Skeletal muscle tissue (tissue), 4 donors: ENCODE results near the gene ADAMTS18. TPM values are rescaled to one million over a fixed set of nuclear protein-coding genes. Genes with fewer than 3 reads are reported as not detected.
"Not testable (repeated sequence)": the region's sequence is repeated elsewhere in the genome, so short reads cannot be mapped to it uniquely, and the experiment has no call there.

Experiments used
- H3K27ac ChIP-seq: one replicate; pipeline ENCODE4 v1.7.0; 2013; ENCODE audit warnings: mild to moderate bottlenecking, low read depth, low read length, inconsistent platforms
- H3K27me3 ChIP-seq, 3 donors: one replicate each; pipeline ENCODE4 v1.7.0; 2013; ENCODE audit warnings: low read length in 3 of 3; ENCODE audit not compliant: control insufficient read depth in 3 of 3, insufficient read depth in 3 of 3
- H3K36me3 ChIP-seq, 3 donors: one replicate each; pipeline ENCODE4 v1.7.0; 2013; ENCODE audit warnings: low read length in 3 of 3; ENCODE audit not compliant: control insufficient read depth in 3 of 3, insufficient read depth in 3 of 3
- H3K4me1 ChIP-seq, 3 donors: one replicate each; pipeline ENCODE4 v1.7.0; 2013; ENCODE audit warnings: low read length in 3 of 3, mild to moderate bottlenecking in 3 of 3; ENCODE audit not compliant: control insufficient read depth in 3 of 3, insufficient read depth in 3 of 3
- H3K4me3 ChIP-seq, 3 donors: one replicate each; pipeline ENCODE4 v1.7.0; 2013; ENCODE audit warnings: low read length in 3 of 3
- H3K9ac ChIP-seq, 3 donors: one replicate each; pipeline ENCODE4 v1.7.0; 2013; ENCODE audit warnings: low read length in 3 of 3, mild to moderate bottlenecking in 3 of 3, moderate library complexity in 2 of 3, low read depth in 1 of 3
- H3K9me3 ChIP-seq, 3 donors: one replicate each; pipeline ENCODE4 v1.7.0; 2013; ENCODE audit warnings: low read length in 3 of 3; ENCODE audit not compliant: control insufficient read depth in 3 of 3
- total RNA-seq: library from RNA; depleted of rRNA; stranded (reverse); fragments of >200 nt; gene quantifications from one replicate; pipeline ENCODE4 v1.2.3, GENCODE V29; 2014
- donor health status: Osteomylitis.

The ADAMTS18 gene
- total RNA-seq, 1 donor from 2014 or later, result 5.2 TPM

DNA sequence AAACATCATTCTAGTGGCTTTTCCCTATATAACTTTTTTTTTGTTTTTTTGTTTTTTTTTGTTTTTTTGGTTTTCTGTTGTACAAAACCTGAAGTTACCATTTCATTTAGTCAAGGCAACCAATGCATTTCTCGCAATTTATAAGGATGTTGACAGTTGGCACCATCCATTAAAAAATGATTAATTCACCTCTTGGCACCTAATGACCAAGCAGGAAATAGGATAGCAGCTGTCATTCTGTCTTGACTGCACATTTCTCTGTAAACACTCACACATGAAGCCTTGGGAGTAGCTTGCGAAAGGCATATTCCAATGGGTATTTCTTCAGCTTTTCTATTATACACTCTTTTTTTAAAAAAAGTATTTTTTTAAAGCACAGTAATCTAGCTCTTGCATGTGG, 158.2 kb downstream of the ADAMTS18 start:
- no peaks in the 10 kb centered on the region for H3K36me3 ChIP-seq
- H3K4me3 ChIP-seq, result no peak overlapping the region
- no peaks in the 10 kb centered on the region for H3K9me3 ChIP-seq
- no peaks in the 10 kb centered on the region for H3K27me3 ChIP-seq
- no peak overlapping the region for H3K27ac ChIP-seq
- no peak overlapping the region for H3K9ac ChIP-seq
- no peaks in the 10 kb centered on the region for H3K4me1 ChIP-seq

DNA sequence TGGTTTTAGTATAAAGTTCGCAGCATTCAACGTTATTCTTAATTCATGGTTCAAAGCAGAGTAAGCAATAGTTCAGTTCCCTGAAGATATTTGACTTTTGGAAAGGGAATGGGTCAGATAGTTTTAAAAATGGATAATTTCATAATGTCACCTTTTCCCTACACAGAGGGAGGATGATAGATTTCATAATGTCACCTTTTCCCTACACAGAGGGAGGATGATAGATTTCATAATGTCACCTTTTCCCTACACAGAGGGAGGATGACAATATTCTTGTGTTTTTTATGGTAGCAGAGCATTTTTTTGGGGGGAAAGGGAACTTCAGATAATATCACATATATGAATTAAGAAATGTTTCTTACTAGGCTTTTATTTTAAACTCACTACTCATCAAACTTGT, 159.5 kb downstream of the ADAMTS18 start:
- not testable (repeated sequence) for H3K27ac ChIP-seq, H3K4me3 ChIP-seq, H3K4me1 ChIP-seq, H3K9ac ChIP-seq, H3K9me3 ChIP-seq, H3K27me3 ChIP-seq, H3K36me3 ChIP-seq

DNA sequence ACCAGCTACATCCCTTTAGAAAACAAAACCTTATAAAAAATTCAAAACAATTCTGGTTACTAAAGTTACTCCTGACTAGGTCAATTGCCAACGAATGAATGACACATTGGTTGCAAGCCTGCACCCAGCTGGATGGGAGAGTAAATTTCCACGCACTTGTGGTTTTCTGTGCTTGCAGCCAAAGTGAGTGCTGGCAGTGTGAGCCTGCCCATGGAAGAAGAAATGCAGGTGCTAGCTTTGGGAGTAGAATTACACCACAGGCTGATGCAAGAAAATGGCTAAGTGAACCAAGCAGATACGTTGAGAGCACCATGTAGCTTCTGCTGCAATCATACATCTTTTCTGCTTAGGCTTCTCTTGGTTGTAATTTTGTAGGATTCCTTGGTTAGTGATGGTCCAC, 161.0 kb downstream of the ADAMTS18 start:
- Histone ChIP-seq H3K9ac (no peak overlapping the region), H3K27ac (no peak overlapping the region), H3K4me3 (no peak overlapping the region), H3K27me3 (no peaks in the 10 kb centered on the region), H3K36me3 (no peaks in the 10 kb centered on the region), H3K4me1 (no peaks in the 10 kb centered on the region), H3K9me3 (no peaks in the 10 kb centered on the region)

DNA sequence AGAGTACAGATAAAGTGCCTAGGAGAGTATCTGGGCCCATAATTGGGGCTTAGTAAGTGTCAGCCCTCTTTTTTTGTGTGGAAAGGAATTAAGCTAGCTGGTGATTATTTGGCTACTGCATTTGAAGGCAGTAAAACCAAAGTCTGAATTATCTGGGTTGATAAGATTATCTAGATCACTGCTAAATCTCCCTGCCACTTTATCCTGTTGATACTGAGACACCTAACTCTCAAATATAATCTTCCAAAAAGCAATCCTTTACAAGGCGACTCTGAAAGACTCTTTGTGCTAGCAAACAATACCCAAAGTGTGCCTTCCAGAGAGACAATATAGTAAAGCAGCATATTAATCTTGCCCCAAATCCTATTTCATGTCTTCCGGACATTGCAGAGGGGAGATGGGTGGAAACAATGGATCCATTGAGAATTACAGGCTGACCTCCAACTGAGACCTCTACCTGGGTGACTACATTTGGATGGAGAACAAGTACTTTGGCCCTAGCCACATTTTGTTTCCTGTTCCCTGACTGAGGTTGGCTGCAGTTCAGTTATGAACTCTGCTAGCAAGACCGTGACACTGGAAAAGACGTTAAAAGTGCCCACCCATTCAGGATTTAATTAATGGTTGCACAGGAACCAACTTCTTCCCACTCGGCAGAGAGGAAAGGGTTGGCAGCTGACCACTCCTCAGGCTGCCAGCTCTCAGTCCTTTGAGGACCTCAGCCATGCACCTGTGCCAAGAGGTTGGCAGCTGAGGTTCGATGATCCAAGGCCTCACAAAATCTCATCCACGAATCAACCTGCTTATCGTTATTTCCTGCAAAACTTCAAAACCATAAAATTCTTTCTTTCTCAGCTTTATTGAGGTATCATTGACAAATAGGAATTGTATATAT, 163.1 kb downstream of the ADAMTS18 start:
- H3K9me3 ChIP-seq, result no peaks in the 10 kb centered on the region
- H3K36me3 ChIP-seq, result no peaks in the 10 kb centered on the region
- H3K4me3 ChIP-seq, result no peak overlapping the region
- H3K27ac ChIP-seq, result no peak overlapping the region
- no peaks in the 10 kb centered on the region for H3K4me1 ChIP-seq
- no peak overlapping the region for H3K9ac ChIP-seq
- H3K27me3 ChIP-seq, result no peaks in the 10 kb centered on the region

DNA sequence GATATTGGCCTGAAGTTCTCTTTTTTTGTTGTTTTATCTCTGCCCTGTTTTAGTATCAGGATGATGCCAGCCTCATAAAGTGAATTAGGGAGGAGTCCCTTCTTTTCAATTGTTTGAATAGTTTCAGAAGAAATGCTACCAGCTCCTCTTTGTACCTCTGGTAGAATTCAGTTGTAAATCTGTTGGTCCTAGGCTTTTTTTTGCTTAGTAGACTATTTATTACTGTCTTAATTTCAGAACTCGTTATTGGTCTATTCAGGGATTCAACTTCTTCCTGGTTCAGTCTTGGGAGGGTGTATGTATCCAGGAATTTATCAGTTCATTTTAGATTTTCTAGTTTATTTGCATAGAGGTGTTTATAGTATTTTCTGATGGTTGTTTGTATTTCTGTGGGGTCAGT, 168.6 kb downstream of the ADAMTS18 start:
- not testable (repeated sequence) for H3K27ac ChIP-seq, H3K27me3 ChIP-seq, H3K9ac ChIP-seq, H3K4me3 ChIP-seq, H3K36me3 ChIP-seq, H3K9me3 ChIP-seq, H3K4me1 ChIP-seq

DNA sequence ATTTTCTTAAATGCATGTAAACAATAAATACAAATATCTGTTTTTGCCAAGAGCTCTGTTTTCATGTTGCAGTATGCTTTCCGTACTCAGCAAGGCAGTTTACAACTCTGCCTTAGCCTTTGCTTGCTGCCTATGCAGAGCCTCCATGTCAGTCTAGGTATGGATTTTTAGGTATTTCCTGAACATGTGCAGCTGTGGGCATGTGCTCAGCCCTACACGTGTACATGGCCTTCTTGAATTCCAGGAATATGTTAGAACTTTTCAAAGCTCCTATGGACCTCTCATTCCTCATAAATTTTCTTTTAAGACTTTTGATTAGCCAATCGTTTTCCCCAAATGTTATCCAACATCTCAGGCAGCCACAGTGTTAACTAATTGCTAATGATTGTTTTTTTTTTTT, 171.9 kb downstream of the ADAMTS18 start:
- Histone ChIP-seq H3K4me1 (no peaks in the 10 kb centered on the region), H3K36me3 (no peaks in the 10 kb centered on the region), H3K9me3 (peaks cover 0 to 2% (median 0%) of the 10 kb centered on the region in 3 donors), H3K4me3 (no peak overlapping the region), H3K9ac (no peak overlapping the region), H3K27ac (no peak overlapping the region), H3K27me3 (no peaks in the 10 kb centered on the region)

DNA sequence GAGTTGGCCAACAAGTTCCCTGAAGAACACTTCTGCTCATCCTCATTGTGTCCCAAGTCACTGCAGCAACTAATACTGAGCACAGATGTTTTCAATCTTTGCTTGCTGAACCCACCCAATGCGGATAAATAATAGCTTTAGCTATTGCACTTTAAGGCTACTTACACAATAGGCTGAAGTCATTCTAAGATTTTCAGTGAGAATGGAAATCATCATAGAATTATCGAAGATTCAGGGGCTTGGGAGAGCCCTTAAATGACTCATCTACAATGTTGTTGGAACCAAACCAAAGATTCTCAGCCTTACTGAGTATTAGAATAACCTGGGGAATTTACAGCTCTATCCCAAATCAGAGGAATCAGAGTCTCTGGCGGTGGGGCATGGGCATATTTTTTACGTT, 184.4 kb downstream of the ADAMTS18 start:
- no peaks in the 10 kb centered on the region for H3K4me1 ChIP-seq
- no peak overlapping the region for H3K9ac ChIP-seq
- H3K27ac ChIP-seq, result no peak overlapping the region
- no peak overlapping the region for H3K4me3 ChIP-seq
- H3K9me3 ChIP-seq, result no peaks in the 10 kb centered on the region
- H3K27me3 ChIP-seq, result no peaks in the 10 kb centered on the region
- no peaks in the 10 kb centered on the region for H3K36me3 ChIP-seq

DNA sequence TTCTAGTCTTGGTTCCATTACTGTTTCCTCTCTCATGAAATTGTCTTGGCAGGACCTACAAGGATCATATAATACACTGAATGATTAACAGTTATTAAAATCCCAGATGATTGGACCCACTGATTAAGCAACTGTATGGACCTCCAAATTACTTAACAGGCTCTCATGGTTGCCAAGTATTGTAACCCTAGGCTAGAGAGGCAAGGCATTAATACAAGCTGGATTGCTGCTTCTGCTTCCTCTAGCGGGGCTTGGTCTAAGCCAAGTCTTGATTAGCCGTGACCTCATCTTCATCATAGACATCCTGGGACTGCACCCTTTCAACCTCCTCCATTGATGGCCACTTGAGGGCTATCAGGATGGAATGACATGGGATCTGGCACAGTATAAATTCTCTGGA, 188.7 kb downstream of the ADAMTS18 start:
- Histone ChIP-seq H3K36me3 (no peaks in the 10 kb centered on the region), H3K4me1 (no peaks in the 10 kb centered on the region), H3K4me3 (no peak overlapping the region), H3K27me3 (no peaks in the 10 kb centered on the region), H3K27ac (no peak overlapping the region), H3K9me3 (no peaks in the 10 kb centered on the region), H3K9ac (no peak overlapping the region)

DNA sequence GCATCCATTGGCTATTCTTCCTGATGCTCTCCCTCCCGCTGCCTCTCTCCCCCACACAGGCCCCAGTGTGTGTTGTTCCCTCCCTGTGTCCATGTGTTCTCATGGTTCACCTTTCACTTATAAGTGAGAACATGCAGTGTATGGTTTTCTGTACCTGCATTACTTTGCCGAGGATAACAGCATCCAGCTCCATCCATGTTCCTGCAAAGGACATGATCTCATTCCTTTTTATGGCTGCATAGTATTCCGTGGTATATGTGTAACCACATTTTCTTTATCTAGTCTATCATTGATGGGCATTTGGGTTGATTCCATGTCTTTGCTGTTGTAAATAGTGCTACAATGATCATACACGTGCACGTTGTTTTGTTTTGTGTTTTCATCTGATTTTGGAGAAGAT, 192.4 kb downstream of the ADAMTS18 start:
- H3K36me3 ChIP-seq, H3K4me3 ChIP-seq, H3K27ac ChIP-seq, H3K9ac ChIP-seq, H3K9me3 ChIP-seq, H3K4me1 ChIP-seq, H3K27me3 ChIP-seq: not testable (repeated sequence)

DNA sequence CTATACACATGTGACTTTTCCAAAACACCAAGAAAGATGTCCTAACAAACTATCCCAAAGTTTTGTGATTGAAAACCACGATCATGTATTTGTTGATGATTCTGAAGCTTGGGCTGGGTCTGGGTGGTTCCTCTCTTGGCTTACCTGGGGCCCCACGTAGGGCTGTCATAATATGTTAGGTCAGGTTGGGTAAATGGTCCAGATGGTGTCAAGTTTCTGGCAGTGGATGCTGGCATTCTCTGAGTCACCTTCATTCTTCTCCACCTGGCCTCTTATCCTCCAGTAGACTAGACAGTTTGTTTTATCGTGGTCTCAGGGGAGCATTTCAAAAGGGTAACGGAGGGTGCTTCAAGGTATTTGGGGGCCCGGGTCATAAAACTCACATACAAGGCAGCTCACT, 196.2 kb downstream of the ADAMTS18 start:
- H3K36me3 ChIP-seq, result no peaks in the 10 kb centered on the region
- peaks cover 4 to 8% (median 4%) of the 10 kb centered on the region in 3 donors for H3K27me3 ChIP-seq
- no peak overlapping the region for H3K4me3 ChIP-seq
- no peaks in the 10 kb centered on the region for H3K9me3 ChIP-seq
- no peak overlapping the region for H3K9ac ChIP-seq
- peaks cover 2 to 7% (median 2%) of the 10 kb centered on the region in 3 donors for H3K4me1 ChIP-seq
- H3K27ac ChIP-seq, result no peak overlapping the region
